ENCODE measurements around the gene PTPRO.

DNA sequence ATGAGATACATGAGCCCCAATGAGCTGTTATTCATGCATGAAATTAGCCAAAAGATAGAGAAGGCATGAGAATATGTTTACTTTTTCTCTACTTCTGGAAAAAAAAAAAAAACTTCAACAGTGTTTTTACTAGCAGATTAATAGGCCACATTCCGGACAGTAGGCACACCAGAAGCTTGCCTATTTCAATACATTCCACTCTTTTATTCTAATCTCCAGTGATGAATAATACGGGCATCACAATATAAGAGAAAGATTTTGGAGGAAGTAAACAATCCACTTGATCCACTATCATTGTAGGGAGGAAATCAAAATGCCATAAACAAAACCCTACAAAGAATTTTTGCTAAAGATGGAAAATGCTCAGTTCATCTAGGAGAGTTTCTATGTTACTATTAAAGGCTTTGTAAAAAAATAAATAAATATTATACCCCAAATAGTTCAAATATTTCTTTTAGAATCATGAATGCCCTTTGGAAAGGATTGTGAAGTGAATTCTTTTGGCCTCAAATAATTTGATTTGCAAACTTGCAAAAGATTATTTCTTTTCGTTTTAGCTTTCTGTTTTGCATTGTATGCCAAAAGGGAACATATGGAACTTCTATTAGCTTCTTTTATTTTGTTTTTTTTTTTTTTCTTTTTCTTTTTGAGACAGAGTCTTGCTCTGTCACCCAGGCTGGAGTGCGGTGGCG is 234.2 kb downstream of the PTPRO start:
- TF ChIP-seq, protein P1, sequence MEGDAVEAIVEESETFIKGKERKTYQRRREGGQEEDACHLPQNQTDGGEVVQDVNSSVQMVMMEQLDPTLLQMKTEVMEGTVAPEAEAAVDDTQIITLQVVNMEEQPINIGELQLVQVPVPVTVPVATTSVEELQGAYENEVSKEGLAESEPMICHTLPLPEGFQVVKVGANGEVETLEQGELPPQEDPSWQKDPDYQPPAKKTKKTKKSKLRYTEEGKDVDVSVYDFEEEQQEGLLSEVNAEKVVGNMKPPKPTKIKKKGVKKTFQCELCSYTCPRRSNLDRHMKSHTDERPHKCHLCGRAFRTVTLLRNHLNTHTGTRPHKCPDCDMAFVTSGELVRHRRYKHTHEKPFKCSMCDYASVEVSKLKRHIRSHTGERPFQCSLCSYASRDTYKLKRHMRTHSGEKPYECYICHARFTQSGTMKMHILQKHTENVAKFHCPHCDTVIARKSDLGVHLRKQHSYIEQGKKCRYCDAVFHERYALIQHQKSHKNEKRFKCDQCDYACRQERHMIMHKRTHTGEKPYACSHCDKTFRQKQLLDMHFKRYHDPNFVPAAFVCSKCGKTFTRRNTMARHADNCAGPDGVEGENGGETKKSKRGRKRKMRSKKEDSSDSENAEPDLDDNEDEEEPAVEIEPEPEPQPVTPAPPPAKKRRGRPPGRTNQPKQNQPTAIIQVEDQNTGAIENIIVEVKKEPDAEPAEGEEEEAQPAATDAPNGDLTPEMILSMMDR (IDR thresholded peaks at IDR 0.05; ENCODE audit: low read depth, low read length), result no peak
- TF ChIP-seq EZH2phosphoT487 (IDR thresholded peaks at IDR 0.05; ENCODE audit: low read depth), result no peak
